Esophagus (tissue), 2 donors: ENCODE measurements around the gene MRS2. TPM values are rescaled to one million over a fixed set of nuclear protein-coding genes. Genes with fewer than 3 reads are reported as not detected.
"Not testable (repeated sequence)": the region's sequence is repeated elsewhere in the genome, so short reads cannot be mapped to it uniquely, and the experiment has no call there.

ENCODE experiments used
- H3K27ac ChIP-seq, 2 donors: one replicate each; pipeline ENCODE4 v1.5.1; 2013; ENCODE audit warnings: low read depth in 2 of 2, mild to moderate bottlenecking in 2 of 2, inconsistent platforms in 1 of 2, low read length in 1 of 2, moderate library complexity in 1 of 2
- H3K27me3 ChIP-seq, 2 donors: one replicate each; pipeline ENCODE4 v1.6.1; 2013; ENCODE audit warnings: low read length in 2 of 2, control low read depth in 1 of 2, mild to moderate bottlenecking in 1 of 2; ENCODE audit not compliant: insufficient read depth in 2 of 2, control insufficient read depth in 1 of 2
- H3K36me3 ChIP-seq, 2 donors: one replicate each; pipeline ENCODE4 v1.6.1; 2013; ENCODE audit warnings: low read length in 1 of 2; ENCODE audit not compliant: control insufficient read depth in 2 of 2, insufficient read depth in 2 of 2
- H3K4me1 ChIP-seq, 2 donors: one replicate each; pipeline ENCODE4 v1.6.1; 2013; ENCODE audit warnings: low read length in 1 of 2; ENCODE audit not compliant: control insufficient read depth in 2 of 2, insufficient read depth in 2 of 2
- H3K4me3 ChIP-seq, 2 donors: one replicate each; pipeline ENCODE4 v1.5.1; 2013; ENCODE audit warnings: low read length in 2 of 2, mild to moderate bottlenecking in 2 of 2, low read depth in 1 of 2, moderate library complexity in 1 of 2
- H3K9me3 ChIP-seq, 2 donors: one replicate each; pipeline ENCODE4 v1.6.1; 2013; ENCODE audit warnings: mild to moderate bottlenecking in 2 of 2, low read depth in 1 of 2, low read length in 1 of 2, moderate library complexity in 1 of 2; ENCODE audit not compliant: control insufficient read depth in 2 of 2, insufficient read depth in 1 of 2
- WGBS, 2 donors: extraction: QIAGEN DNeasy Blood & Tissue Kit; methylation state at CpG; one replicate each; pipeline ENCODE4 v1.1.7; 2013; 5-methylcytosine and 5-hydroxymethylcytosine counted together
- polyA plus RNA-seq, 2 donors: library from polyadenylated mRNA; stranded (reverse); fragments of 200-250 nt; gene quantifications; one replicate each; pipeline ENCODE4 v1.2.3, GENCODE V29; 2013
- donor health status: healthy with polysubstance abuse.
- donor health status: Bipolar disorder and iron deficiency.

Gene MRS2, protein sequence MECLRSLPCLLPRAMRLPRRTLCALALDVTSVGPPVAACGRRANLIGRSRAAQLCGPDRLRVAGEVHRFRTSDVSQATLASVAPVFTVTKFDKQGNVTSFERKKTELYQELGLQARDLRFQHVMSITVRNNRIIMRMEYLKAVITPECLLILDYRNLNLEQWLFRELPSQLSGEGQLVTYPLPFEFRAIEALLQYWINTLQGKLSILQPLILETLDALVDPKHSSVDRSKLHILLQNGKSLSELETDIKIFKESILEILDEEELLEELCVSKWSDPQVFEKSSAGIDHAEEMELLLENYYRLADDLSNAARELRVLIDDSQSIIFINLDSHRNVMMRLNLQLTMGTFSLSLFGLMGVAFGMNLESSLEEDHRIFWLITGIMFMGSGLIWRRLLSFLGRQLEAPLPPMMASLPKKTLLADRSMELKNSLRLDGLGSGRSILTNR
- 10 to 100 TPM in 1 of 2 donors, 1 to 10 TPM in 1; 9.4 to 10.8 TPM for polyA plus RNA-seq

- H3K27me3 ChIP-seq: no peaks in the 10 kb centered on the region
- H3K4me3 ChIP-seq: peak within 1 kb of the TSS; percentile 92 to 95
- WGBS, 2 donors: 0 to 1% methylated on average over 61 to 63 of the region's 63 CpGs
- peaks cover 0 to 4% of the 10 kb centered on the region in 2 donors for H3K36me3 ChIP-seq
- H3K4me1 ChIP-seq: no peaks in the 10 kb centered on the region
- H3K9me3 ChIP-seq: no peaks in the 10 kb centered on the region
- peak within 1 kb of the TSS; percentile 10 to 56 for H3K27ac ChIP-seq
These were observed at the start of gene MRS2 for GRCh38 chr6:24402697-24403500. Gene MRS2, plus strand, starts transcription at chr6:24402936. Its CDS starts 111 bp downstream, at chr6:24403047.

GRCh38 chr6:24353861-24354260, 48.9 kb upstream of the MRS2 start:
- WGBS, 2 donors: 84 to 88% methylated on average over 1 of the region's 1 CpG
- H3K36me3 ChIP-seq: no peaks in the 10 kb centered on the region

DNA sequence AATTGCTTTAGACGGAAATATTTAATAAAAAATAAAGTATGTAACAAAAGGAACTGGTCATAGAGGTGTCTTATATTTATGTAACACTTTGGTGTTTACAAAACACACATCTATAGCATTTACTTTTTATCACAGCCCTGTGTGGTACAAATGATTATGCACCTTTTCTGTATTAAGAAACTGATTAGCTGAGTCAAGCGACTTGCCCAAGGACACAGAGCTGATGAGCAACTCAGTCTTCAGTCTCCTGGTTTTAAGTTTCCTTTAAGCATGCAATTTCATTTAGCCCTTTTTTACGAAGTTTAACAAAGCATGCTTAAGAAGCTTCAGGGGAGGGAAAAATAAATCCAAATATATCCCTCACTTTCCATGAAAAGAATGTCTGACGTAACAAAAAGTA, 47.3 kb upstream of the MRS2 start:
- H3K9me3 ChIP-seq: no peaks in the 10 kb centered on the region
- H3K4me1 ChIP-seq: peaks cover 4 to 7% of the 10 kb centered on the region in 2 donors
- H3K27ac ChIP-seq: no peak overlapping the region
- 57 to 61% methylated on average over 4 of the region's 4 CpGs for WGBS, 2 donors
- no peaks in the 10 kb centered on the region for H3K36me3 ChIP-seq
- no peak overlapping the region for H3K4me3 ChIP-seq
- no peaks in the 10 kb centered on the region for H3K27me3 ChIP-seq

More at GRCh38 chr6:24353861-24354260, 48.9 kb upstream of the MRS2 start:
- H3K4me1 ChIP-seq: peaks cover 4 to 7% of the 10 kb centered on the region in 2 donors
- H3K4me3 ChIP-seq: no peak overlapping the region
- H3K9me3 ChIP-seq: no peaks in the 10 kb centered on the region
- H3K27me3 ChIP-seq: no peaks in the 10 kb centered on the region
- H3K27ac ChIP-seq: no peak overlapping the region

DNA sequence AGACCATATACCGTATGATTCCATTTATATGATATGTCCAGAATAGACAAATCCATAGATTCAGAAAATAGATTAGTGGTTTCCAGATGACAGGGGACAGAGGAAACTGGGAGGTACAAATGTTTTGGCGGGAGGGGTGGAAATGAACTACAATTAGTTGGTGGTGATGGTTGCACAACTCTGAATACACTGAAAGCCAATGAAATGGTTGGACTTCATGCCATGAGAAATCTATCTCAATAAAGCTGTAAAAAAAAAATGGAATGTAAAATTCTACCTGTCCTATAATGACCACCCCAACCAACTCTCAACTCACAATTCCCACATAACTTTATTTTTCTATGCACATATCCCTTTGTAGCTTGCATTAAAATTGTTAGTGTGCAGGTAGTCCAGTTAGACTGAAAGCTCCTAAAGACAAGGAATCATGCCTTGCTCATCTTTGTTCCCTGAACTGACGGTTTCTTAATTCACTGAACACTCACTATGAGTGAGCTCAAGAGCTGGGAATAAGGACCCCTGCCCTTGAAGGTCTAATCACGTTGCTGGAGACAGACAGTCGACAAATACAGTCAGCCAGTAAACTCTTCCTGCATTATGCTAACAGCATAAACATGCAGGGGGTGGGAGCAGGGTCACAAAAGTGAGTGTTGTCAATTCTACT, 46.3 kb upstream of the MRS2 start:
- Histone ChIP-seq H3K9me3 (no peaks in the 10 kb centered on the region), H3K36me3 (no peaks in the 10 kb centered on the region), H3K27ac (no peak overlapping the region), H3K4me3 (no peak overlapping the region), H3K27me3 (no peaks in the 10 kb centered on the region), H3K4me1 (peaks cover 4 to 7% of the 10 kb centered on the region in 2 donors)
- WGBS, 2 donors: 59 to 63% methylated on average over 5 of the region's 5 CpGs

DNA sequence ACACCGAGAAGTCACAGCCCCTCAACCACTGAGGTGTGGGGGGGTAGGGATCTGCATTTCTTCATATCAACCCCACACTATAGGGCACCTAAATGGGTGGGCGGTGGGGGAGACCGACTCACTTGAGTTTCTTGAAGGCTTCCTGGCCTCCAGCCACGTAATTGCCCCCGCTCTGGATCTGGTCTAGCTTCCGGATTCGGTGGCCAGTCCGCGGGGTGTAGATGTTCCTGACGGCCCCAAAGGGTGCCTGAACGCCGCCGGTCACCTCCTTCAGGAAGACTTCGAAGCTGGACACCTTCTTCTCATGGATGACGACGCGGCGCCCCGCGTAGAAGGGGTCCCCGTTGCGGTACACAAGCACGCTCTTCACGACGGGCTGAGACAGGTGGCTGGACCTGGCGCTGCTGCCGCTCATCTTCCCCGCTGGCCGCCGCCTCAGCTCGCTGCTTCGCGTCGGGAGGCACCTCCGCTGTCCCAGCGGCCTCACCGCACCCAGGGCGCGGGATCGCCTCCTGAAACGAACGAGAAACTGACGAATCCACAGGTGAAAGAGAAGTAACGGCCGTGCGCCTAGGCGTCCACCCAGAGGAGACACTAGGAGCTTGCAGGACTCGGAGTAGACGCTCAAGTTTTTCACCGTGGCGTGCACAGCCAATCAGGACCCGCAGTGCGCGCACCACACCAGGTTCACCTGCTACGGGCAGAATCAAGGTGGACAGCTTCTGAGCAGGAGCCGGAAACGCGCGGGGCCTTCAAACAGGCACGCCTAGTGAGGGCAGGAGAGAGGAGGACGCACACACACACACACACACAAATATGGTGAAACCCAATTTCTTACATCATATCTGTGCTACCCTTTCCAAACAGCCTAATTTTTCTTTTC, 45.2 kb upstream of the MRS2 start, which contains the start of gene DCDC2:
Gene DCDC2 (minus strand): TSS at position 724 of the 883 bp plus-strand sequence. CDS start 309 bp downstream, at position 415.
- Histone ChIP-seq H3K36me3 (no peaks in the 10 kb centered on the region), H3K27ac (no peak within 1 kb of the TSS), H3K27me3 (no peaks in the 10 kb centered on the region), H3K9me3 (no peaks in the 10 kb centered on the region), H3K4me3 (peak within 1 kb of the TSS; percentile 29 to 32), H3K4me1 (peaks cover 4 to 7% of the 10 kb centered on the region in 2 donors)
- WGBS, 2 donors: 10% methylated on average over 61 of the region's 61 CpGs

DNA sequence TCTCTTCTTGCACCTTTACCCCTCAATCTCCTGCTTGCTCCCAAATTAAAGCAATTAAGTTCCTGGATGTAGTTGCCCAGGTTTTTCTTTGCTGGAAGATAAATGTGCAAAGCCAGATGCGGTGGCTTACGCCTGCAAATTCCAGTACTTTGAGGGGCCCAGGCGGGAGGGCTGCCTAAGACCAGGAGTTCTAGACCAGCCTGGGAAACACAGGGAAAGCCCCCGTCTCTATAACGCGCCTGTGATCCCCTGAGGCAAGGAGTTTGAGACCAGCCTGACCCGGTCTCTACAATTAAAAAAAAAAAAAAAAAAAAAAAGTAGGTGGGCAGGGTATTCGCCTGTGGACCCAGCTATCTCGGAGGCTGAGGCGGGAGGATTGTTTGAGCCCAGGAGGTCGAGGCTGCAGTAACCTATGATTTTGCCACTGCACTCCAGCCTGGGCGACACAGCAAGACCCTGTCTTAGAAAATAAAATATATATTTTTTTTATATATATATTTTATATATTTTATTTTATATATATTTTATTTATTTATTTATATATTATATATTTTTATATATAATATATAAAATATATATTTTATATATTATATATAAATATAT, 44.4 kb upstream of the MRS2 start:
- Histone ChIP-seq H3K4me3 (peak overlapping the region in 1 of 2 donors; percentile 32), H3K4me1 (peaks cover 4 to 7% of the 10 kb centered on the region in 2 donors), H3K27ac (no peak overlapping the region), H3K36me3 (no peaks in the 10 kb centered on the region), H3K9me3 (no peaks in the 10 kb centered on the region), H3K27me3 (no peaks in the 10 kb centered on the region)
- WGBS, 2 donors: 41 to 44% methylated on average over 12 of the region's 12 CpGs

GRCh38 chr6:24359640-24360454, 42.9 kb upstream of the MRS2 start:
- 6% methylated on average over 45 to 55 of the region's 55 CpGs for WGBS, 2 donors
- H3K4me1 ChIP-seq: peaks cover 4 to 7% of the 10 kb centered on the region in 2 donors
- peak overlapping the region; percentile 46 to 53 for H3K4me3 ChIP-seq

GRCh38 chr6:24362363-24362762, 40.4 kb upstream of the MRS2 start:
- H3K9me3 ChIP-seq, H3K4me3 ChIP-seq, H3K27ac ChIP-seq, H3K36me3 ChIP-seq, H3K4me1 ChIP-seq, H3K27me3 ChIP-seq: not testable (repeated sequence)
- 82 to 86% methylated on average over 5 of the region's 5 CpGs for WGBS, 2 donors

More at GRCh38 chr6:24359640-24360454, 42.9 kb upstream of the MRS2 start:
- Histone ChIP-seq H3K36me3 (no peaks in the 10 kb centered on the region), H3K27ac (no peak overlapping the region), H3K27me3 (no peaks in the 10 kb centered on the region), H3K9me3 (no peaks in the 10 kb centered on the region)
